Measurements from ENCODE around the gene NEO1. TPM values are rescaled to one million over a fixed set of nuclear protein-coding genes. Genes with fewer than 3 reads are reported as not detected.
A peak's percentile ranks its signal among the peaks of the same experiment; 100 is the strongest.

NEO1 gene
- total RNA-seq = 38.3 and 60.5 TPM in 2 replicates

- no peak for TF ChIP-seq CTCF (IDR thresholded peaks at IDR 0.05; ENCODE audit: insufficient read depth, low read depth, low read length)
- peak within 1 kb of the TSS; percentile 72 for H3K4me3 ChIP-seq (ENCODE audit: low read depth, low read length)
- DNase-seq (ENCODE audit: low read depth) = peak; percentile 67
These were observed at the start of gene NEO1 for GRCh38 chr15:73051807-73052652. NEO1 (plus strand) TSS chr15:73052463; CDS start chr15:73052676, 213 bp downstream.

GRCh38 chr15:73004462-73004861 is 47.8 kb upstream of the NEO1 start:
- no peak for TF ChIP-seq CTCF (IDR thresholded peaks at IDR 0.05; ENCODE audit: insufficient read depth, low read depth, low read length)
- no peak for DNase-seq (ENCODE audit: low read depth)
- H3K4me3 ChIP-seq (ENCODE audit: low read depth, low read length) = no peak overlapping the region

- H3K4me3 ChIP-seq (ENCODE audit: low read depth, low read length) = no peak overlapping the region
- no peak for DNase-seq (ENCODE audit: low read depth)
- no peak for TF ChIP-seq CTCF (IDR thresholded peaks at IDR 0.05; ENCODE audit: insufficient read depth, low read depth, low read length)
These were observed 47.2 kb upstream of the NEO1 start for GRCh38 chr15:73005032-73005431.

- no peak for DNase-seq (ENCODE audit: low read depth)
- no peak for TF ChIP-seq CTCF (IDR thresholded peaks at IDR 0.05; ENCODE audit: insufficient read depth, low read depth, low read length)
These were observed 46.8 kb upstream of the NEO1 start for GRCh38 chr15:73005446-73005845.

GRCh38 chr15:73006523-73006922 is 45.7 kb upstream of the NEO1 start:
- no peak overlapping the region for H3K4me3 ChIP-seq (ENCODE audit: low read depth, low read length)
- no peak for DNase-seq (ENCODE audit: low read depth)
- TF ChIP-seq CTCF (IDR thresholded peaks at IDR 0.05; ENCODE audit: insufficient read depth, low read depth, low read length) = no peak

More at GRCh38 chr15:73005446-73005845, 46.8 kb upstream of the NEO1 start:
- H3K4me3 ChIP-seq (ENCODE audit: low read depth, low read length) = no peak overlapping the region

GRCh38 chr15:73009066-73010056 is 42.9 kb upstream of the NEO1 start:
- no peak for DNase-seq (ENCODE audit: low read depth)
- no peak overlapping the region for H3K4me3 ChIP-seq (ENCODE audit: low read depth, low read length)
- no peak for TF ChIP-seq CTCF (IDR thresholded peaks at IDR 0.05; ENCODE audit: insufficient read depth, low read depth, low read length)
